HG03039 (cell line): ENCODE data around the gene FGF3.

Experiments used
- ATAC-seq: cut with Tn5 transposase; IDR thresholded peaks from one replicate; pipeline ENCODE4 v1.9.1; 2021; ENCODE audit warnings: mild to moderate bottlenecking, moderate library complexity; ENCODE audit not compliant: unreplicated experiment

The FGF3 gene

DNA sequence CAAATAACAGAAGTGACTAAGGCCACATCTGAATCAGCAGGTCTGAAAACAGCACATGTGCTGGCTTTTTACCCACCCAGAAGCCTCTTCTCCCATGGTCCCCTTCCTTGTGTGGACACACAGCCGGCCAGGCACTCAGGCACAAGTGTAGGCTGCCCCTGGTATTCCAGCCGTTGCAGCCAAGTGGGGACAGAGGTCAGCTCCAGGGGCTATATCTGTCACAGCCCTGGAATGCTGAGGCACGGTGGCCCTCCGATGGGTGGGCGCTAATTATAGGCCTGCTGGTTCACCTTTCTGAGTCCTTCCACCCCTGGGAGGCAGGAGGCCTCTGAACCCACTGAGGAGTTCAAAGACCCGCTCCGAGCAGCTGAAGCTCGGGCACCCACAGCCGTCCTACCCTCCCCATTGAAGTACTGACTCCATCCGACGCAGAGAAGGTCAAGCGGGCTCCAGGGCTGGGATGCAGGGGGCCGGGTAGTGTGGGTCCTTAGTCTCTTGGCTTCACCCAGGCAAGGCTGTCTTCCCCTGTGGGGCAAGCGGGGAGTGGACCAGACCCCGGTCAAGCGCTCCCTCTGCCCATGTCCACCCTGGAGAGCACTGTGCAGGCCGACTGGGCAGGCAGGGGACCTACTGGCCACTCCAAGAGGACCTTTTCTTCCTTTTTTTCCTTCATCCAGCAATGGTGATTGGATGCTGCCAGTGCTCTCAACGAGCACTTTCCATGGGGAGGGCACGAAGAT is 14.3 kb downstream of the FGF3 start:
- ATAC-seq: no peak

DNA sequence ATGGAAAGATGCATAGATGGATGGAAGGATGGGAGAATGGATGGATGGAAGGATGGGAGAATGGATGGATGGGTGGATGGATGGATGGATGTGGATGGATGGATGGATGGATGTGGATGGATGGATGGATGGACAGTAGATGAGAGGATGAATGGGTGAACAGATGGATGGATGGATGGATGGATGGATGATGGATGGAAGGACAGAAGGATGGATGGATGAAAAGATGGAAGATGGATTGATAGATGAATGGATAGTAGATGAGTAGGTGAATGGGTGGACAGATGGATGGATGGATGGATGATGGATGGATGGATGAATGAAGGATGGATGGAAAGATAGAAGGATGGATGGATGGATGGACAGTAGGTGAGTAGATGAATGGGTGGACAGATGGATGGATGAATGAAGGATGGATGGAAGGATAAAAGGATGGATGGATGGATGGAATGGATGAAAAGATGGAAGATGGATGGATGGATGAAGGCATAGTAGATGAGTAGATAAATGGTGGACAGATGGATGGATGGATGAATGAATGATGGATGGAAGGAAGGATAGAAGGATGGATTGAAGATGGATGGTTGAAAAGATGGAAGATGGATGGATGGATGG is 15.5 kb downstream of the FGF3 start:
- no peak for ATAC-seq

DNA sequence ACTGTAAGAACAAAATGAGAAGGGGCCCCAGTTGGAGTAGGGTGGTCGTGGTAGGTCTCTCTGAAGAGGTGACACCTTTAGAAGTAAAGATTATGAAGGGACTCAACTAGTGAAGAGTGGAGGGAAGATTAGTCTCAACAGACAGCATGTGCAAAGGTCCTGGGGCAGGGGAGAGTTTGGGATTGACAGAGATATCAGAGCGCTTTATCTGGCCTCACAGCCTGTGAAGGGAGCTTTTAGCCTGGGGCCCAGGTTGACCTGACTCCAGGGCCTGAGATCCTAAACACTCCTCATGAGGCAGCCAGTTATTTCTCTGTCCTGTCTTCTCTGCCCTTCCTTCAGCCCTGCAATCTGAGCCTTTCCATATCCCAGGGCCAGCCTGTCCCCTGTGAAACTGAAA is 16.2 kb downstream of the FGF3 start:
- ATAC-seq: no peak

DNA sequence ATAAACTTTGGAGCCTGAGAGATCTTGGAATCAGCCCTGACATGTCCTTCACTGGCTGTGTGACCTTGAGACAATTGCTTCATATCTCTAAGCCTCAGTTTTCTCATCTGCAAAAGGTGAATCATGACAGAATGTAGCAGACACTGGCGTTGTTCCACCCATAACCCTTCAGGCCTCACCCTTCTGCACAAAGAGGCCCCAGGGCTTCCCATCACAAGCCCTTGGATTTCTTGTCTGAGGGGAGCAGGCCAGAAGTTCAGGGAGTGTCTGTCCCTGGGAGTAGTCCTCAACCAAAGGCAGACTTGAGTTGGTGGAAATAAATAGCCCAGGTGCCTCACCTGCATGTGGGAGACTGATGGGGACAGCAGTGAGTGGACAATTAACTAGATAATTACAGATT is 16.6 kb downstream of the FGF3 start:
- ATAC-seq: no peak

DNA sequence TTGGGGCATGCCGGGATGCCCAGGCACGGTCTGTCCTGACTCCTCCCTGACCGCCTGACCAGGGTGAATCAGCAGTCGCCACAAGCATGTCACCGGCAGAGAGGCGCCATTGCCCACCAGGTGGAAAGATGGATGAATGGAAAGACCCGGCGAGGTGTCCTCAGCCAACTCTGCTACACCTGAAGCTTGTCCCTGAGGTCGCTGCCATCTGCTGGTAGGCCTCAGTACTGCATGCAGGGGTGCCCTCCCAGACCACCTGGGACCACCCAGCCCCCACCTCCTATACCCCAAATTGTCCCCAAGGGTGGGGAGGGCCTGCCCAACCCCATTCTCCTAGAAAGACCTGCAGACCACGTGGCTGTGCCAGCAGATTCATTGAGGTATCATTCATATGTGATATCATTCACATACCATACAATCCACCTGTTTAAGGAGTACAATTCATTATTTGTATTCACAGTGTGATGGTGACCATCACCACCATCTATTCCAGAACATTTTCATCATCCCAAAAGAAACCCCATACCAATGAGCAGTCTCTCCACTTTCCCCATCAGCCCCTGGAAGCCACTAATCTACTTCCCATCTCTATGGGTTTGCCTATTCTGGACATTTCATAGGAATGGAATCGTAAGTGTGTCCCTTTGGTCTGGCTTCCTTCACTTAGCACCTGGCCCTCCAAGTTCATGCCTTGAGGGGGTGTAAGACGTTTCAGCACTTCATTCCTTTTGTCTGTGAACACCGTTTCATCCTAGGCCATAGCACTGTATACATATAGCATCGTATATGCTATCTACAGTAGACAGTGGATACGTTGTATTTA is 17.5 kb downstream of the FGF3 start:
- no peak for ATAC-seq

DNA sequence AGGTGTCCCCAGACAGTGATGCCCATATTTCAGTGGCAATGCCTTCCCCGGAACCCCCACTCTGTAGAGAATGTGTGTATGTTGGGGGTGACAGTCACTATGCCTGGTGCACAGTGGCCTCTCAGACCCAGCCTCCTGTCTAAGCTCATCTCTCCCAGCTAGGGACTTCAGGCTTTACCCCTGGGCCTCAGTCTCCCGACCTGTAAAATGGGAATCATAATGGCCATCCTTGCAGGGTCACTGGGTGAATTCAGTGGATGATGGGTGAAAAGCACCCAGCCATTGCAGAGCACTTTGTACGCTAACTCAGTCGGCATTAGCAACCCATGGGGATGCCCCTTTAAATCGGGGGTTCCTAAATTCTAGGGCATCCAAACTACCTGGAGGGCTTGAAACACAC is 18.9 kb downstream of the FGF3 start:
- ATAC-seq: no peak

DNA sequence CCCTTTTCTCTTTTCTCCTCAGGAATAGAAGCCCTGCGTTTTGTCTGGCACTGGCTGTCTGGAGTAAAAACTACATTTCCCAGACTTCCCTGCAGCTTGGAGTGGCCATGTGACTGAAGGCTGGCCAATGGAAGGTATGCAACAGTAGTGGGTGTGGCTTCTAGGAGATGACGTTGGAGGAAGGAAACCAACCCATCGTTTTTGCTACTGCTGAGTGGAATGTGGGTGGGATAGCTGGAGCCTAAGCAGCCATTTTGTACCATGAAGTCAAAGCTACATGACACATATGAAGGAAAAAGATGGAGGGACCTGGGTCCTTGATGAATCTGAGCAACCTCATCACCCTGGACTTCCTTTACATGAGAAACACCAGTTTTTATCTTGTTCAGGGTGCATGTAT is 19.6 kb downstream of the FGF3 start:
- ATAC-seq: no peak

DNA sequence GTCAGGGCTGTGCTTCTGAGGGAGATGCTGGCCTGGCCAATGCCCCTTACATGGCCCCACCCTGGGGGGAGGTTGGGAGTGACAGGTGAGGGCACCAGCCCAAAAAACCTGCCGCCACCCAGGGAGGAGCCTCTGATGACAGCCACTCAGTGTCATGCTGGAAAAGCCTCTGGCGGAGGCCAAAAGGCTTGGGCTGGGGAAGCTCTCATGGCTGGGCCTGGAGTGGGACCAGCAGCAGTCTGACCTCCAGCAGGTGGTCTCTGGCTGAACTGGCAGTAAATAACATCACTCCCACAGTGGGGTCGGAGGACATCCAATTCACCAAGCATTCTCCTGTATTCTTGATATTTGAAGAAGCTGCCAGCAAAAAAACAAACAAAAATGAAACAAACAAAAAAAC is 20.1 kb downstream of the FGF3 start:
- ATAC-seq: no peak

DNA sequence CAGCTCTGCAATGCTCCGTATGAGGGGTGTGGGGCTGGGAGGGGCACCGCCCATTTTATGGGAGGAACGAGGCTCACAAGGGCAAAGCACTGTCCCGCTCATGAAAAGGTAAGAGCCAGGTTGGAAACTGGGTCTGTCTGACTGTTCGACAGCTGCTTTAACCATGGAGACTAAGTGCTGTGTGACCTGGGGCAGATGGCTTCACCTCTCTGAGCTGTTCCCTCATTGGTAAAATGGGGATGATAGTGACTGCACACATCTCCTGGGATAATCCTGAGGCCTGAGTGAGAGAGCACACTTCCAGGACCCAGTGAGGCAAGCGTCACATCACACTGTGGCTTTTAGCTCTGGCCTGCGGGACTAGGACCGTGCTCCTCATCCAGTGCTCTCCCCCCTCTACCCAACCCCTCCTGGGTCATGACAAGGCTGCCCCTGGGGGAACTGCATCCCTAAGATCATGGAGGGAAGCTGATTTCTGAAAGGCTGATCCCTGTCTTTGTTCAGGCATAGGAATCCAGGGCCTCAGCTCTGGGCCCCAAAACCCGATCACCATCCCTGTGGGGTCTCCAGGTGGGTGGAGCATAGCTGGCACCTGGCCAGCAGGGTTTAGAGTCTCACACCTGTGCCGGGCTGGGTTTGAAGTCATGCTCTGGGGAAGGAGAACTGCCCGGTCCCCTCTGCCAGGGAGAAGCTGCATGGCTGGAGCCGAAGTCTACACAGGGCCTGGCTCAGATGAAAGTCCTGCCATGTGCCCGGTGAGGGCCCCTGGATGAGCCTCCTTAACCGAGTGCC is 21.3 kb downstream of the FGF3 start:
- ATAC-seq: no peak

DNA sequence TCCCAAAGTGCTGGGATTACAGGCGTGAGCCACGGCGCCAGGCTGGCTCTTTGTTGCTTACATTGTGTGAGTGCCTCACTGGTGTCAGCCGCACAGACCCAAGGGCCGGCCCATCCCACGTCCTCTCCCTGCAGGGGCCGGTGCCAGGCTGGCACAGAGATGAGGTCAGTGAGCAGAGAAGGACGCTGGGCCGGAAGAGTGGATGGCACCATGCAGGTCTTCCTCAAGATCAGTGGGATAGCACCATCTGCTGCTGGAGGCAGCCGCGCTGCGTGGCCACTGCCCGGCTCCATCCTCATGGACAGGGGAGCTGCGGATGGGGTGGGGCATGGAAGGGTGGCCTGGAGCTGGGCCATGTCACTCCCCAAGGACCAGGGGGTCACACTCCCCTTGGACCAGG is 22.1 kb downstream of the FGF3 start:
- ATAC-seq: no peak

DNA sequence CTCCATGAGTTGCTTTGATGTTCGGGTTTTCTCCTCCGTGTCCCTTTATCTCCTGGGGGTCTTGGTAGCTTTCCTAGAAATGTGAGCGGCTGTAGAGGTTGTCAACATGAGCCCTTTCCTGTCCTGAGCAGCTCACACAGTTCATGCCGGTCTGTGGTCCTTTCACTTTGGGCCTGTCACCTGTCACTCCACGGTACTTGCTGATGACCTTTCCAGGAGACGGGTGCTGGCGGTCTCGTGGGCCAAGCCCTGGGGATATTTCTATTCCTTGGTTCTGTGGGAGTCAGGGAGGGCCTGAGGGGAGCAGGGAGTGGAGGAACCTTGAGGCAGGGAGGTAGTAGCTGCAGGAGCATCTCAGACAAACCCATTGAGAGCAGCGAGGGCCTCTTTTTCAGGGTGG is 23.2 kb downstream of the FGF3 start:
- no peak for ATAC-seq

DNA sequence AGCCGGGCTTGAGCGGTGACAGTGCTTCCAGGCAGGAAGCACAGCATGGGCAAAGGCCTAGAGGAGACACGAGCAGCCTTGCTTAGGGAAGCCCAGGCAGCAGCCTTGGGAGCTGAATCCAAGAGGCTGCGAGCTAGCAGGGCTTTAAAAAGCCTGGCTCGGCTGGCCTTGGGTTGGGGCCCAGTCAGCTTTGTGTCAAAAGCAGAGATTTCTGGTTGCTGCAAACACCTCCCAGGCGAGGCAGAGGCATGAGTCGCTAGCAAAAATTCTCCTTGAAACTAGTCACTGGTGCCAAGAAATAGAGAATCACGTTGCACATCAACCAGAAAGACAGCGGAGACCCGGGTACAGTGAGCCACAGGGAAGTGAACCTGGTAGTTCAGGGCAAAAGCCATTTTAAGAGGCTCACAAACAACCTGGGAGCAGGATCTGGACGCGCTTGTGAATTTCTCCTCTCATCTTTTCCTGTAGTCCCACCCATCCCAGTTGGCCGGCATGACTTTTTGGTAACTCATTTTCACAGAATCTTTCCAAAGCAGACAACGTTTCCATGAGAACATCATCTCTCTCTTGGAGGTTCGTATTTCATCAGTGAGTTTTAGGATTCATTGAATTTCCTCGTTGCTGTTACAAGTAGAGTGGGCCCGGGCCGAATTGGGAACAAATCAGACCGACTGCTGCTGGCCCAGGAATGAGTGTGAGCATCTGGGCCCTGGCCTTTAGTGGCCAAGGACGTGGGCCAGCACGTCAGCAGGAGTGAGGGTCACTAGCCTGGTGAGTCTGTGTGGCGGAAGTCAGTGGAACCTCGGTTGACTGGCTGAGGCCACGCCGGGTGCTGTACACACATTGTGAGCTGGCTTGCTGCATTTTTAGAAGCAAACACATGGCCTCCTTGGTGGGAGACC is 27.7 kb downstream of the FGF3 start:
- no peak for ATAC-seq

DNA sequence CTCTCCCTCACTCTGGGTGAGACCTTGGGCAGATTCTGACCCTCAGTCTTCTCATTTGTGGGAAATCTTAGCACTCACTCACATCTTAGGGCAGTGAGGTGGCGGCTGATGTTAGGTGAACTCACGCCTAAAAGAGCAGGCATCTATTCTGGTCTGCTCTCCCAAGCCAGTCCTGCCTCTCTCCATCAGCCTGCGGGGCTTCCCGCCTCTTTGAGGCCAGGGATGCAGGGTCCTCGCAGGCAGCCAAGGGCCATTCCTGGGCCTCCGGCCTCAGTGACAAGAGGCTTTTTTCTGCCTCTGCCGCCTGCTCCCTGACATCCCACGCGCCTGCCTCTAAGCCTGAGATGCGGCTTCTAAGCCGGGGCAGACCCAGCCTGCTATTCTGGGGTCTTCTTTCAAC is 30.3 kb downstream of the FGF3 start:
- ATAC-seq: no peak

DNA sequence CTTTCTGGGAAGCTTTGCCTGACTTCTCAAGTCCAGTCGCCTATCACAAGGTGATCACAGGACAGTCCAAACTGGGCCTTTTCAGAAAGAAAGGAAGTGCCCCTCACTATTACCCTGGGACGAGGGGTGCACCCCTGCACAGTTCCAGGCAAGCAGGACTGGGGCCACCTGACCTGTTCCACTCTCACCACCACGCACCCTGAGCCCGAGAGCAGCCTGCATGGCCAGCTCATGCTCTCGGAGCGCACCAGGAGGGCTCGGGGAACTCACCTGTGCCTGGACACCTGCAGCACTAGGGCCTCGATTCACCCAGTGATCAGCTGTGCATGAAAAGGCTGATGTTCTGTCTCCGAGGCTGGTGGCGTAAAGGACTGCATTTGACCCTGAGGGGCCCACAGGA is 31.3 kb downstream of the FGF3 start:
- no peak for ATAC-seq

DNA sequence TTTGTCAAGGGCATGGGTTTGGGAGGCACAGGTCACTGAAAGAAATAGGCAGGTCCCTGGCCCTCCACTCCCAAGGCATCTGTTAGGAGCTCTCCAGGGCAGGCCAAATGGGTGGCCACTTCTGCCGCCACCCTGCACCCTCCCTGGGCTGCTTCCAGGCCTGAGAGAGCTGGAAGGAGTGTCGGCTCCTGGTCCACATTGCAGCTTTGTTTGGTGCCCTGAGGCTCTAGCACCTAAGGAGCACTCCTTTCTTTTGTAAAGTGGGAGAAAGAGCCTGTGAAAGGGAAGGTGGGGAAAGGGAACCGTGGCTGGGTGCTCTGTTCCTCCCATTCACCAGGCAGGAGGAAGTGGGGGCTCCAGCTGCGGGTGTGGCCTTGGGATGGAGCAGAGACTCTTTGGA is 31.8 kb downstream of the FGF3 start:
- no peak for ATAC-seq

DNA sequence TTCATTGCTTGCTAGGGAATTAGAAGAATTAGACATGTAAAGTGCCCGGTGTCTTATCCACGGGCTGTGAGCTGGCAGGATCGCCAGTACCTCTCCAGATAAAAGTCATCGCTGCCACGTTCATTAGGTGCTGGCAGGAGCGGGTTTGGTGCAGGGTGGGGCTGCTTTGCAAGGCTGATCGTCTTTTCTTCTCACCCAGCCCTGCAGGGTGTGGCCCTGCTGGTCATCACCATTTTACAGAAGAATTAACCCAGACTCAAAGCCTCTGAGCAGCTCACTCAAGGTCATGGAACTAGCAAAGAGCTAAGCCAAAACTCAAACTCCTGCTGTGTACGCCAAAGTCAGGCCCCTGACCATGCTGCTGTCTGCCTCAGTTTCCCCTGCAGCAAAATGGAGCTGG is 38.0 kb downstream of the FGF3 start:
- ATAC-seq: no peak

DNA sequence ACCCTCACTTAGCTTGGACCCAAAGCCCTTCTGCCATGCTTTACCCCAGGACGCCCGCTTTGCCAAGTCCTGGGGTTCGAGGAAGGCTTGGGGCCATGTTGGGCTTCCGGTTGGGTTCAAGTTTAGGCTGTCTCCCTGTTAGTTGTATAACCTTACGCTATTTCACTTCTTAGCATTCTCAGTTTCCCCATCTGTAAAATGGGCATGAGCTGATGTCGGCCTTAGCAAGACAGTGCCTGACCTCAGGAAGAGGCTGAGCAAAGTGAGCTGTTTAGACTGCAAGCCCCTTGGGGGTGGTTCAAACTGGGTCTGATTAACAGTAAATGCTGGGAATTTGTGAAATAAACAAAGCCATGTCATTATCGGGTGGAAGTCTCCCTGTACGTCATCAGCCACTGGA is 40.8 kb downstream of the FGF3 start:
- ATAC-seq: no peak

DNA sequence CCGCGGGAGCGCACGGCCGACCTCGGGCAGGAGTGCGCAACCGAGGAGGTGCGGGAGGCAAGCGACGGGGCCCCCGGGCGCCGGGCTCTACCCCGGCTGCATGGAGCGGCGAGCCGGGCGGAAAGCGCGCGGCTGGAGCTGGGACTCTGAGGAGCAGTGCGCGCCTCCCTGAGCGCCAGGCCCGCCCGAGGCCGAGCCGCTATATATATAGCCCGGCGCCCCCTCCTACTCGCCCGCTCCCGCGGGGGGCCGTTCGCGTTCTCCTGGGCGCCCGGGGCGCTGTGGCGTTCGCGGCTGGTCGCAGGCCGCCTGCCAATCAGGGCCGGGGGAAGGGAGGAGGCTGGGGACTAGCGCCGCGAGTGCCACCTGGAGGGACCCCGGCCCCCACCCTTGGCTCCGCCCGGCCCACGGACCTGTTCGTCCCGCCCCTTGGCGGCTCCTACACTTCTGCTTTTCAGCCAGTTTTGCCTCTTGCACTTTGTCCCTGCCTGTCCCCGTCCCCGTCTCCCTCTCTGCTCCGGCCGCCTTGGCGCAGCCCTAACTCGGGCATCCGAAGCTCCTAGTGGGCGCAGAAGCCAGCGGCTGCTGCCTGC is 44.0 kb downstream of the FGF3 start, which contains the start of gene FGF4:
TSS of gene FGF4 (minus strand) at position 179 of the 593 bp plus-strand sequence. CDS start 257 bp downstream, outside the sequence.
- no peak for ATAC-seq

DNA sequence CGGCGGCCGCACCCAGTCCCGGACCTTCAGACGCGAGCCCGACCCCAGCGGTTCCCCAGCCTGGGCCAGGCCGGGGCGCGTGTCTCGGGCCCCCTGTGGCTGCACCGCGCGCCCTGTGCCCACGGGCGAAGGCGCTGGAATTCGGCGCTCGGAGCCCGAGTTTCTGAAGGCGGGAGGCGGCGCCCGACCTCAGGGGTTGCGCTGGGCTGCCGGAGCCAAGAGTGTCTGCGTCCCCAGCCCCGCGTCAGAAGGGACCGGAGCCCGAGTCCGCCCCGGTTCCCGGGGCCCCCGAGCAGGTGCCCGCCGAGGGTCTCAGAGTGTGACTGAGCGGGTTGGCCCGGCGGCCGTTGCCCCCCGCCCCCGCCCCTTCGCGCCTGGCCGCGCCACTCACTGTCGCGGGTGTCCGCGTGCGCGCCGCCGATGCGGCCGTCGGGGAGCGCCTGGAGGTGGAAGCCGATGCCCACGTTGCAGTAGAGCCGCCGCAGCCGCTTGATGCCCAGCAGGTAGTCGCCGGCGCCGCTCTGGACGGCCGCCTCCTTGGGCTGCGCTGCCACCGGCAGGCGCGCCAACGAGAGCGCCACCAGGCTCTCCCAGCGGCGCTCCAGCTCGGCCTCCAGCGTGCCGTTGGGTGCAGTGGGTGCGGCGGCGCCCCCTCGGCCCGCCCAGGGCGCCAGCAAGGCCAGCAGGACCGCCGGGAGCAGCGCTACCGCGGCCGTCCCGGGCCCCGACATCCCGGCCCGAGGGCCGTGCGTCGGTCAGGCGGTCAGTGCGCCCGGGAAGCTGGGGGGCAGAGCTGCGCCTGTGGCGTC is 44.7 kb downstream of the FGF3 start:
- ATAC-seq: no peak
